WERI-Rb-1 (cell line): ENCODE data around the gene SHISA3.

ENCODE experiments used
- DNase-seq: peaks from one replicate; pipeline ENCODE4 v3.0.0-alpha.2; 2020
- H3K27ac ChIP-seq: fragments of 250-450 bp; sonication (Bioruptor Pico); 2 replicates; pipeline ENCODE4 v1.5.1; 2020; ENCODE audit warnings: mild to moderate bottlenecking, moderate library complexity
- H3K27me3 ChIP-seq: fragments of 250-450 bp; sonication (Bioruptor Pico); 2 replicates; pipeline ENCODE4 v1.5.1; 2021; ENCODE audit warnings: mild to moderate bottlenecking, low read depth, moderate library complexity; ENCODE audit not compliant: insufficient read depth, severe bottlenecking
- H3K36me3 ChIP-seq: fragments of 250-450 bp; sonication (Bioruptor Pico); 2 replicates; pipeline ENCODE4 v1.5.1; 2020; ENCODE audit warnings: mild to moderate bottlenecking, moderate library complexity
- H3K4me3 ChIP-seq: 2 replicates; pipeline ENCODE4 v1.5.1; 2011; ENCODE audit warnings: low read depth, mild to moderate bottlenecking, control low read depth, low read length
- H3K9me3 ChIP-seq: fragments of 250-450 bp; sonication (Bioruptor Pico); 2 replicates; pipeline ENCODE4 v1.5.1; 2021; ENCODE audit warnings: mild to moderate bottlenecking, moderate library complexity; ENCODE audit not compliant: severe bottlenecking
- TF ChIP-seq, protein P1 (sequence below): IDR thresholded peaks from 2 replicates; pipeline ENCODE4 v1.5.1; 2011; ENCODE audit warnings: low read depth, mild to moderate bottlenecking, control low read depth, inconsistent platforms, low read length

Gene SHISA3

DNA sequence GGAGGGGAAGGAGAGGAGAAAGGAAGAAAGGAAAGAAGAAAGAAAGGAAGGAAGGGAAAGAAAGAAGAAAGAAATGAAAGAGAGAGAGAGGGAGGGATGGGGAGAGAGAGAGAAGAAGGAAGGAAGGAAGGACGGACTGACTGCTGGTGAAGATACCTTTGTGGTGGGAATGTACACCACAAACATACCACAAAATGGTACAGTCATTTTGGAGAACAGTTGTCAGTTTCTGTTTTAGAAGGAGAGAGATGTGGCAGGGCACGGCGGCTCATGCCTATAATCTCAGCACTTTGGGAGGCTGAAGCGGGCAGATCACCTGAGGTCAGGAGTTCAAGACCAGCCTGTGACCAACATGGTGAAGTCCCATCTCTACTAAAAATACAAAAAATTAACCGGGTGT lies 40.0 kb upstream of the SHISA3 start:
- Histone ChIP-seq H3K9me3 (no peaks in the 10 kb centered on the region), H3K36me3 (no peaks in the 10 kb centered on the region), H3K27me3 (no peaks in the 10 kb centered on the region), H3K4me3 (no peak overlapping the region), H3K27ac (no peak overlapping the region)
- DNase-seq: no peak
- TF ChIP-seq, protein P1, sequence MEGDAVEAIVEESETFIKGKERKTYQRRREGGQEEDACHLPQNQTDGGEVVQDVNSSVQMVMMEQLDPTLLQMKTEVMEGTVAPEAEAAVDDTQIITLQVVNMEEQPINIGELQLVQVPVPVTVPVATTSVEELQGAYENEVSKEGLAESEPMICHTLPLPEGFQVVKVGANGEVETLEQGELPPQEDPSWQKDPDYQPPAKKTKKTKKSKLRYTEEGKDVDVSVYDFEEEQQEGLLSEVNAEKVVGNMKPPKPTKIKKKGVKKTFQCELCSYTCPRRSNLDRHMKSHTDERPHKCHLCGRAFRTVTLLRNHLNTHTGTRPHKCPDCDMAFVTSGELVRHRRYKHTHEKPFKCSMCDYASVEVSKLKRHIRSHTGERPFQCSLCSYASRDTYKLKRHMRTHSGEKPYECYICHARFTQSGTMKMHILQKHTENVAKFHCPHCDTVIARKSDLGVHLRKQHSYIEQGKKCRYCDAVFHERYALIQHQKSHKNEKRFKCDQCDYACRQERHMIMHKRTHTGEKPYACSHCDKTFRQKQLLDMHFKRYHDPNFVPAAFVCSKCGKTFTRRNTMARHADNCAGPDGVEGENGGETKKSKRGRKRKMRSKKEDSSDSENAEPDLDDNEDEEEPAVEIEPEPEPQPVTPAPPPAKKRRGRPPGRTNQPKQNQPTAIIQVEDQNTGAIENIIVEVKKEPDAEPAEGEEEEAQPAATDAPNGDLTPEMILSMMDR: no peak

DNA sequence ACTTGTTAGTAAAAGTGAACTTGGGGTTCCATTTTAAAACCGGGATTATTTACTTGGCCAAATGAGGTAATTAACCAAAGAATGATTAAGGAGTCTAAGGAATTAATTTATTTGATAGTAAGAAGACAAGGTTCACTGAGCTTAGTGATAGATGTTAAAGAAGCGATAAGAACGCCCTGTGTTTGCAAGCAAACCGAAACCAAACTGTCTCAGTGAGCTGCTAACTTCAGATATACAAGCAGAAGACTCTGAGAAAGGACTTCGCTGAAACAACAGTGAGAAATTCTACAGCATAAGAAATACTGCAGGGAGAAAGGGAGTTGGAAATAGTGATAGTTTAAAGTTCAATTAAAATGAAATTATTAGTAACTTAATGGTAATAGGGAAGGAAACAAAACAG lies 37.6 kb upstream of the SHISA3 start:
- DNase-seq: no peak
- TF ChIP-seq, protein P1: no peak
- H3K4me3 ChIP-seq: no peak overlapping the region
- no peaks in the 10 kb centered on the region for H3K36me3 ChIP-seq
- no peaks in the 10 kb centered on the region for H3K27me3 ChIP-seq
- H3K9me3 ChIP-seq: peaks cover 8% of the 10 kb centered on the region
- no peak overlapping the region for H3K27ac ChIP-seq

DNA sequence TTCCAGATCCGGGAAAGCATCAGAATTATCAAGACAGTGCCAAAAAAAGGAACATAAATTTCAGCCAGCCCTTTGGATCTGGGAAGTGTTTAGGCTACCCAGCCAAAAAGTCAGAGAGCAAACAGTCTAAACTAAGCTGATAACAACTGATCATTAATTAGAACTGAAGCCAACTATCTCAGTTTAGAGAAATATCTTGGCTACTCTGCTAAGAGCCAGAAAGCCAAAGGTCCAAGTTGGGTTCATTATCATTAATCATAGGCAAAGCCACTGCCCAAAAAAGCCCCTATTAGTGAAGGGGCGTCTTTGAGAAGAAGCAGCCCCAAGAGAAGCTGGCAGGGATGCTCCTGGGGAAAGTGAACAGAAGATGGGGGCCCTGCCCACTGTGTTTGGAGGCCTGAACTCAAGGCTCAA lies 37.0 kb upstream of the SHISA3 start:
- Histone ChIP-seq H3K27ac (no peak overlapping the region), H3K9me3 (peaks cover 8% of the 10 kb centered on the region), H3K4me3 (no peak overlapping the region), H3K27me3 (no peaks in the 10 kb centered on the region), H3K36me3 (no peaks in the 10 kb centered on the region)
- DNase-seq: no peak
- TF ChIP-seq, protein P1: no peak

DNA sequence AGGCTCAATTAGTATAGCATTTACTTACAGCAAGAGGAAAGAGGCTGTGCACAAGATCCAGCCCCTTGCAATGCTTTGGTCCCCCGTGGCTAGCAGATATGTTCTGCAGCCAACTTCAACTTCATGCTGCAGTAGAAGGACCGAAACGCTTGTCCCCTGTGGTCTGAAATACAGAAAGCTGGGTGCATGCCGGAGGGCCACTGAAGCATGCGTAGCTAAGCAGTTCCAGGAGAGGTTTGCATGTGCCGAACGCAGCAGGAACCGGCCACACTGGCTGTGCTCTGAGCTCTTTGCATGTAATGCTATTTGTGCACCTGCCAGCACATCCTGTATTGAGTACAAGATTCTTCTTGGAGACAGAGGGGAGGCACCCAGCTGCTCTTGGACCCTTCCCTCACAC lies 35.8 kb upstream of the SHISA3 start:
- no peak overlapping the region for H3K27ac ChIP-seq
- no peaks in the 10 kb centered on the region for H3K36me3 ChIP-seq
- H3K4me3 ChIP-seq: no peak overlapping the region
- TF ChIP-seq, protein P1: no peak
- no peaks in the 10 kb centered on the region for H3K27me3 ChIP-seq
- H3K9me3 ChIP-seq: peaks cover 8% of the 10 kb centered on the region
- DNase-seq: no peak

DNA sequence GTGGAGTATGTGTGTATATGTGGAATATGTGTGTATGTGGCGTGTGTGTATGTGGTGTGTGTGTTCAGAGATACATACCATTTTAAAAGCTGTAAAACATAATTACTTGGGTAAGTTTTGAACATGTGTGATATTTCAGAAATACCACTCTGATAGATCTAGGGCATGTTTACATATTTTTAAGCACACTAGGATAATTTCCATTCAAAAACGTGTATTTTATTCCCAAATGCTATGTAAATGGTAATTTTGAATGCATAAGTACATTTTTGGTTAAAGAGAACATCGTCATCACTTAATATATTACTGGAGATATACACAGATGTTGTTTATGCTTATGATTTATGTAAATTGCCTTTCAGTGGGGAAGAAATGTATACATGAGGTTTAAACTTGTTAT lies 34.7 kb upstream of the SHISA3 start:
- TF ChIP-seq, protein P1: no peak
- H3K27ac ChIP-seq: no peak overlapping the region
- no peak for DNase-seq
- no peaks in the 10 kb centered on the region for H3K36me3 ChIP-seq
- no peak overlapping the region for H3K4me3 ChIP-seq
- H3K9me3 ChIP-seq: peaks cover 8% of the 10 kb centered on the region
- no peaks in the 10 kb centered on the region for H3K27me3 ChIP-seq

DNA sequence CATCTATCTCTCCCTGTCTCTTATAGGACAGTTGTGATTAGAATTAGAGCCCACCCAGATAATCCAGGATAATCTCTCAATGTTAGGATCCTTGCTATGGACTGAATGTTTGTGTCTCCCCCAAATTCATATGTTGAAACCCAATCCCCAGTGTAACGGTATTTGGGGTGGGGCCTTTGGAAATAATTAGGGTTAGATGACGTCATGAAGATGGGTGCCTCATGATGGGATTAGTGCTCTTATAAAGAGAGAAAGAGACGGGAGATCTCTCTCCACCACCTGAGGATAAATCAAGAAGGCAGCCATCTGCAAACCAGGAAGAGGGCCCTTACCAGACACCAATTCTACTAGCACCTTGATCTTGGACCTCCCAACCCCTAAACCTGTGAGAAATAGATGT lies 33.7 kb upstream of the SHISA3 start:
- H3K36me3 ChIP-seq: no peaks in the 10 kb centered on the region
- H3K27me3 ChIP-seq: no peaks in the 10 kb centered on the region
- peaks cover 8% of the 10 kb centered on the region for H3K9me3 ChIP-seq
- no peak for DNase-seq
- no peak overlapping the region for H3K27ac ChIP-seq
- TF ChIP-seq, protein P1: no peak
- H3K4me3 ChIP-seq: no peak overlapping the region
